ENCODE results near the gene SF3B1. TPM values are rescaled to one million over a fixed set of nuclear protein-coding genes. Genes with fewer than 3 reads are reported as not detected.
"Not testable (repeated sequence)": the region's sequence is repeated elsewhere in the genome, so short reads cannot be mapped to it uniquely, and the experiment has no call there.

Gene SF3B1
- total RNA-seq, 2 donors from 2014 or later = 259 to 506 TPM

DNA sequence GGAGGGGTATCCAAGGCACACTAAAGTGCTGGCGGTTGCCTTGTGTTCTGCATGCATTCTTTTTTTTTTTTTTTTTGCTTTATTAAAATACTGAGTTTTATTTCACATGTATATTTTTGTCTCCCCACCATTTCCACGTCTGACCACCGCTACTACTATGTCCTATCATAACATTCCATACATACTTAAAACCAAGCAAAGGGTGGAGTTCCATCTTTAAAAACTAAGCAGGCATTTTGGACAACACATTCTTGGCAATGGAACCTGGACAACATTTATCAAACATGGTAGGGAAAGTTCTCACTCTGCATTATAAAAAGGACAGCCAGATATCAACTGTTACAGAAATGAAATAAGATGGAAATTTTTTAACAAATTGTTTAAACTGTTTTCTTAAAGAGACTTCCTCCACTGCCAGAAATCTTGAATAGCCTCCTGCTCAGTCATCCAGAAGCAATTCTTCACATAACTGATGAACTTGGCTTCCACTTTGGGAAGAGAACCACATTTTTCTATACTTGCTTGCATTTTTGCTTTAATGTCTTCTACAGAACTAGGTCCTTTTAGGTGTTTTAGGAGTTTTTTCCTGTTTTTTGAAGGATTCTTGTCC is 55.4 kb downstream of the SF3B1 start:
- peak overlapping the region; percentile 62 for H3K4me3 ChIP-seq

DNA sequence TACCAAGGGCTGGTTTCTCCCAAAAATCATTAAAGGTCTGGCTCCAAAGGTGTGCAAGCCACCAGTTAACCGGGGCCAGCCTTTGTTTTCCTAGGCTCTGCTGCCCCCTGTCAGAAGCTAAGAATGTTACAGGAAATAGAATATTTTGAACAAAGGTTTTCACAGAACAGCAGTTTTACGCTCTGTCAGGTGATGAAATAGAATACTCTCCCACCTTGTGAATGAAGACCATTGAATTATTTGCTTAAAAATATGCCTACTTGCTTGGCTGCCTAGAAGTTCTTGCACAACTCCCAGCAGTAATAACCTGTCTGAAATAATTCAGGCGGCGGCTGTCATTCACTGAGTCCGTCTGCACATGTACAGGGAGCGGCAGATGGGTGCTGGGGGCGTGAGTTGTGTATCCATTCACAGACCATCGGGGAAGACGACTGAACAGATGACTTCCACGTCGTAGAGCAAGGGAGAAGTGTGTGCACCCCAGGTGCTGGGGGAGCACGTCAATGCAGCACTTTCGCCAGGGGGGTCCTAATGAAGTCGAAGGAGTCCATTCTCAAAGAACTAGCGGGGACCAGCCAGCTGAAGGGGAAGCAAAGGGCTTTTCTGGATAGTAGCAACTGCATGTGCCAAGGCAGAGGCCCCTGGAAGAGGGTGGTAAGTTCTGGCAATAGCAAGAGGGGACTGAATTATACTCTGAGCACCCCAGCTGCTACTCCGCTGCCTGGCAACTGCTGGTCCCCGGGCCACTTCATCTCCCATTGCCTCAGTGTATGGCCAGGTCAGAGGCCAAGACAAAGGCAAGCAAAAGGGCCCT is 56.1 kb downstream of the SF3B1 start:
- Histone ChIP-seq H3K9me3 (no peaks in the 10 kb centered on the region), H3K4me1 (ENCODE audit: control insufficient read depth in 1 of 2, low read depth in 2 of 2) (peaks cover 5 to 21% of the 10 kb centered on the region in 2 donors), H3K4me3 (peak overlapping the region; percentile 62), H3K27me3 (replicated peaks; ENCODE audit: insufficient read depth) (no peaks in the 10 kb centered on the region), H3K36me3 (no peaks in the 10 kb centered on the region), H3K27ac (peak overlapping the region; percentile 37 to 54)
- peak; percentile 64 for TF ChIP-seq CTCF (IDR thresholded peaks at IDR 0.05)
- no peak for DNase-seq (ENCODE audit: low spot score)
- no peak for ATAC-seq (ENCODE audit: insufficient number of reproducible peaks, low FRiP score, low read depth)

More for the DNA sequence above, 55.4 kb downstream of the SF3B1 start:
- TF ChIP-seq CTCF (IDR thresholded peaks at IDR 0.05) = peak; percentile 8
- Histone ChIP-seq H3K4me1 (ENCODE audit: control insufficient read depth in 1 of 2, low read depth in 2 of 2) (peaks cover 5 to 21% of the 10 kb centered on the region in 2 donors), H3K27ac (peak overlapping the region; percentile 37 to 54)
- not testable (repeated sequence) for H3K36me3 ChIP-seq; H3K9me3 ChIP-seq; DNase-seq (ENCODE audit: low spot score); H3K27me3 ChIP-seq (replicated peaks; ENCODE audit: insufficient read depth); ATAC-seq (ENCODE audit: insufficient number of reproducible peaks, low FRiP score, low read depth)

GRCh38 chr2:197378086-197378485 is 56.7 kb downstream of the SF3B1 start:
- no peak for TF ChIP-seq CTCF (IDR thresholded peaks at IDR 0.05)
- no peak overlapping the region for H3K4me3 ChIP-seq
- H3K36me3 ChIP-seq = no peaks in the 10 kb centered on the region
- DNase-seq (ENCODE audit: low spot score) (no peak), ATAC-seq (ENCODE audit: insufficient number of reproducible peaks, low FRiP score, low read depth) (no peak)
- H3K27ac ChIP-seq = no peak overlapping the region
- no peaks in the 10 kb centered on the region for H3K27me3 ChIP-seq (replicated peaks; ENCODE audit: insufficient read depth)
- H3K9me3 ChIP-seq = no peaks in the 10 kb centered on the region
- H3K4me1 ChIP-seq (ENCODE audit: control insufficient read depth in 1 of 2, low read depth in 2 of 2) = peaks cover 5 to 21% of the 10 kb centered on the region in 2 donors

GRCh38 chr2:197377670-197378069 is 57.2 kb downstream of the SF3B1 start:
- H3K4me3 ChIP-seq = no peak overlapping the region
- ATAC-seq (ENCODE audit: insufficient number of reproducible peaks, low FRiP score, low read depth) (no peak), DNase-seq (ENCODE audit: low spot score) (no peak)
- H3K4me1 ChIP-seq (ENCODE audit: control insufficient read depth in 1 of 2, low read depth in 2 of 2) = peaks cover 5 to 21% of the 10 kb centered on the region in 2 donors
- no peak for TF ChIP-seq CTCF (IDR thresholded peaks at IDR 0.05)
- no peak overlapping the region for H3K27ac ChIP-seq
- H3K9me3 ChIP-seq = no peaks in the 10 kb centered on the region
- H3K36me3 ChIP-seq = no peaks in the 10 kb centered on the region
- no peaks in the 10 kb centered on the region for H3K27me3 ChIP-seq (replicated peaks; ENCODE audit: insufficient read depth)

- no peak overlapping the region for H3K27ac ChIP-seq
- H3K36me3 ChIP-seq = no peaks in the 10 kb centered on the region
- no peaks in the 10 kb centered on the region for H3K9me3 ChIP-seq
- H3K4me1 ChIP-seq (ENCODE audit: control insufficient read depth in 1 of 2, low read depth in 2 of 2) = no peaks in the 10 kb centered on the region
- TF ChIP-seq CTCF (IDR thresholded peaks at IDR 0.05) = no peak
- no peaks in the 10 kb centered on the region for H3K27me3 ChIP-seq (replicated peaks; ENCODE audit: insufficient read depth)
- ATAC-seq (ENCODE audit: insufficient number of reproducible peaks, low FRiP score, low read depth) (no peak), DNase-seq (ENCODE audit: low spot score) (no peak)
- H3K4me3 ChIP-seq = no peak overlapping the region
These were observed 62.2 kb downstream of the SF3B1 start for GRCh38 chr2:197372592-197372991.

GRCh38 chr2:197370664-197371063 is 64.2 kb downstream of the SF3B1 start:
- not testable (repeated sequence) for H3K4me3 ChIP-seq; H3K27ac ChIP-seq; H3K36me3 ChIP-seq; ATAC-seq (ENCODE audit: insufficient number of reproducible peaks, low FRiP score, low read depth); DNase-seq (ENCODE audit: low spot score); H3K27me3 ChIP-seq (replicated peaks; ENCODE audit: insufficient read depth); H3K9me3 ChIP-seq; H3K4me1 ChIP-seq (ENCODE audit: control insufficient read depth in 1 of 2, low read depth in 2 of 2)

Measured in thoracic aorta (tissue), 2 donors.